HPDE6-E6E7 (cell line): Measurements from ENCODE around the gene TRIO.
A peak's percentile ranks its signal among the peaks of the same experiment; 100 is the strongest.

ENCODE experiments used
- DNase-seq: peaks from one replicate; pipeline ENCODE4 v3.0.0; 2011; ENCODE audit warnings: missing footprints; ENCODE audit errors: extremely low spot score

Gene TRIO

GRCh38 chr5:14226554-14226953 lies 83.4 kb downstream of the TRIO start:
- no peak for DNase-seq

GRCh38 chr5:14226992-14227391 lies 83.8 kb downstream of the TRIO start:
- DNase-seq, result no peak

DNA sequence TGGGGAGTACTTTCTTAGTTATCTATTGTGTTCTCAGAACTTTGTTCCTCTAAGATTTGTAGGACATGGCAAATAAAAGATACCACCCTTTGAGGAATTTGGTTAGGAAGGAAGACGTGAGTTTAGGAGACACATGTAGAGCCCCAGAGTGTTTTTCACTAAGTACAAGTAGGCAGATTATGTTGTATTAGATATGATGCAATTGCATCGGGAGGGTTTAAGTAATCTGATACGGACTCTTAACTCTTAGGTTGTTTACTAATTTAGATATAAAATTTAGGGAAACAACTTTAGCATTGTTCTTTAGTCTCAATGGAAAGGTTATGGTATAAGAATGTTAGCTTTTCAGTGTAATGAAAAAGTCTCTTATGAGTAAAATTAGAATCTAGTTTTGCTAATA lies 84.4 kb downstream of the TRIO start:
- no peak for DNase-seq

- DNase-seq, result no peak
These were observed 85.1 kb downstream of the TRIO start for GRCh38 chr5:14228219-14228618.

GRCh38 chr5:14229181-14229580 lies 86.0 kb downstream of the TRIO start:
- DNase-seq, result no peak

DNA sequence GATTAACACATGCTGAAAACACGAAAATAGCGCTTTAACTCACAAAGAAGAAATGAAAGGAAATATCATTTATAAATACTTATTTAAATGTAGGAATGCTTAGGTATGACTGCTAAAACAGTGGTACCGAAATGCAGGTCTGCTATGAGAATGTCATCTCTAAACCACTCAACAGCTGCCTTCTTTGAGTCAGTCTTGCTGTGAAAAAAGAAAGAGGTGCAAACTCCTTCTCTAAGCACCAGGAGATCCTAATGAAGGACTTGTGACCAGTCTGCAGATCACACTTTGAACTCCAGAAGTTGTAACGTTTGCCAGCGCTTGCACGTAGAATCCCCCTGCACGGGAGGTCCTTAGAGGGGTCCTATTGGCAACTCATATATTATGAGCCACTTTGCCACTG lies 86.6 kb downstream of the TRIO start:
- no peak for DNase-seq

DNA sequence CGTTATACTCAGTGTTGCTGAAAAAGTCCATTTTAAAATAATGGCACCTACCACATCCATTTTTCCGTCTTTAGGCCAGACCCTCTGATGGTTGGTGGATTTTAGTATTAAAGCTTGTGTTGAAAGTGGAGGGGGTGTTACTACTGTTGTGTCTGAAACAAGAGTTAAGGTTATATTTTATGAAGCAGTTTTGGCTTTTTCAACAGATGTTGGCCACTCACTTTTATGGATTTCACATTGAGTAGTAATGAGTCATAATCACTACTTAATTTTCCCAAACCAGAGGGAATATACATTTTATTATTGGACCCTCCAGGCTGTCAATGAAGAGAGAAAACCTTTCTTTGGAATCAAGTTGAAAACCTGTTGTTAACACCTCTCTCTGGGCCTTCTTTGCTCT lies 88.0 kb downstream of the TRIO start:
- DNase-seq, result no peak

DNA sequence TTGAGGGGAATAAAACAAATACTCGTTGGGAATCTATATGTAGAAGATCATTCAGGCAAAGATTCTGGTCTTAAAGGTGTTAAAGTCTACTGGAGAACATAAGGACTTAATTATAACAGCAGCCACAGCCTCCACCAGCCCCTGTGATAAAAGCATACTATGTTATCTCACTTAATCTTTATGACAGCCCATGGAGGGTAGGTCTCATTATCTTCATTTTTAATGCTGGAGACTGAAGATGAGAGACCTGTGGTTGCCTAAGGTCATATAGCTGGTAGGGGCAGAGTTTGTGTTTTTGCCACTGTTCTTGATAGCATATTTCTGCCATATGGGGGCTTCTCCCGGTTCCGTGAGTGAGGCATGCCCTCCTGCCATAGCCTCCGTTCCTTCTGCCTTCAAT lies 88.7 kb downstream of the TRIO start:
- DNase-seq, result no peak

DNA sequence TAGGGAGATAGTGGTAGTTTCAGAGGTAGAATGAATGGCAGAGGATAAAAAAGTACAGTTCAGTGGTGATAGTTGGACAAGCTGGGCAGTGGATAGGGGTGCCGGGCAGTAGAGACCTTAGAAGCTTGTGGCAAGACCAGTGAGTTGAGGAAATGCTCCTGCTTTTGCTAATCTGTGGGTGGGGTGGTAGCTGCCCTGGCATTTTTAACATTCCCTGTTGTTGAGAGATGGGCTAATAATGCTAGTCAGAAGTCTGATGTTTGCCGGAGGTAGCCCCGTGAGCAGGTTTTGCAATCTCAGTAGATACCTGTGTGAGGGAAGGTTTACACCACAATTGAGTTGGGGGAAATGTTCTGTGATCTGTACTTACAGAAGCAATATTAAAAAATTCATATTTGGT lies 91.1 kb downstream of the TRIO start:
- peak; percentile 26 for DNase-seq

DNA sequence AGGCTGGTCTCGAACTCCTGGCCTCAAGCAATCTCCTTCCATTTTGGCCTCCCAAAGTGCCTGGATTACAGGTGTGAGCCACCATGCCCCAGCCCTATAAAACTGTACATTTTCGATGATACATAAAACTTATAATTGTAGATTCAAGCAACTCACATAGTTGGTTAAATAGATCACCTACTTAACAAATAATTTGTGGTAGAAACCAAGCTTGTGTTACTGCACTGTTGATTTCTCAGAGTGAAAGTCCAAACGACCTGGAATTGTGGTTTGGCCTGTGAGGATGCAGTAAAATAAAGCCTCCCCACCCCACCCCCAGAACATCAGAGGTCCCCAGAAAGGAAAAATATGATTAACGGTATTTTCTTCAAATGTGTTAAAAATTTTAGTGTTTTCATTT lies 92.7 kb downstream of the TRIO start:
- DNase-seq, result no peak

- no peak for DNase-seq
These were observed 93.6 kb downstream of the TRIO start for GRCh38 chr5:14236757-14237156.

GRCh38 chr5:14237317-14238086 lies 94.4 kb downstream of the TRIO start:
- DNase-seq, result no peak

DNA sequence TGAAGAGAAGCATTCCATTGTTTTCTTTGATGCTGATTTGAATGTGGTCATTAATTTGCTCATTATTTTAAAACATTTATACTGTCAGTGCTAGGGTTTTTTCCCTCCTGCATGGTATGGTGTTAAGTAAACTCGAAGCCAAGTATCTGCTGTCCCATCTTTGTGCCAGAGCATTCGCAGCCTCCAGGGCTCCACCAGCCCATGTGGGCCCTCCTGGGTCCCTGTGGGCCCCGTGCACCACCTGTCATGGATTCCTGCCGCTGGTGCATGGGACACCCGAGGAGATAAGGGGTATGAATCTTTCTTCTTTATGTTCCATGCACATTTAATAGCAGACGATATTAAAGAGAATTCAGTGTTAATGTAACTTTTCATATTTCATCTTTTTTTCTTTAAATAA lies 95.1 kb downstream of the TRIO start:
- no peak for DNase-seq

GRCh38 chr5:14239404-14239803 lies 96.3 kb downstream of the TRIO start:
- no peak for DNase-seq

GRCh38 chr5:14239951-14240350 lies 96.8 kb downstream of the TRIO start:
- DNase-seq, result no peak

- DNase-seq, result no peak
These were observed 97.2 kb downstream of the TRIO start for GRCh38 chr5:14240359-14240758.

GRCh38 chr5:14241141-14241540 lies 98.0 kb downstream of the TRIO start:
- no peak for DNase-seq

- DNase-seq, result no peak
These were observed 99.3 kb downstream of the TRIO start for GRCh38 chr5:14242447-14242846.

- DNase-seq, result no peak
These were observed 99.8 kb downstream of the TRIO start for GRCh38 chr5:14242871-14243383.

GRCh38 chr5:14243766-14244165 lies 100.6 kb downstream of the TRIO start:
- DNase-seq, result no peak

DNA sequence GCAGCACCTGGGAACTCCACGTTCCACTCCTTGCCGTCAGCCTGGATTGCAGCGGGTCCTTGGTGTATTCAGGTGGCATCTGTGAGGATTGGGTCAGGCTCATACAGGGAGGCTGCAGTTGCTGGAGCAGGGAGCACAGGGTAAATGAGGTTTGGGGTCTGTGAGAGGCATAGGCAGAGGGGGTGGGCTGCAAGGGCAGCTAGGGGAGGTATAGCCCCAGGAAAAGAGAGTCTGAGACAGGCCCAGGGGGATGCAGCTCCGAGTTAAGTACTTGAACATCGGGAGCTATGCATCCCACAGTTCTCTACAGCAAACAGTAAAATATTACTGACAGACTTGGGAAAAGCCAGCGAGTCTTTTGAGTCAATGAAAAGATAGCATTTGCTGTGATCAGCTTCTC lies 101.6 kb downstream of the TRIO start:
- DNase-seq, result no peak

DNA sequence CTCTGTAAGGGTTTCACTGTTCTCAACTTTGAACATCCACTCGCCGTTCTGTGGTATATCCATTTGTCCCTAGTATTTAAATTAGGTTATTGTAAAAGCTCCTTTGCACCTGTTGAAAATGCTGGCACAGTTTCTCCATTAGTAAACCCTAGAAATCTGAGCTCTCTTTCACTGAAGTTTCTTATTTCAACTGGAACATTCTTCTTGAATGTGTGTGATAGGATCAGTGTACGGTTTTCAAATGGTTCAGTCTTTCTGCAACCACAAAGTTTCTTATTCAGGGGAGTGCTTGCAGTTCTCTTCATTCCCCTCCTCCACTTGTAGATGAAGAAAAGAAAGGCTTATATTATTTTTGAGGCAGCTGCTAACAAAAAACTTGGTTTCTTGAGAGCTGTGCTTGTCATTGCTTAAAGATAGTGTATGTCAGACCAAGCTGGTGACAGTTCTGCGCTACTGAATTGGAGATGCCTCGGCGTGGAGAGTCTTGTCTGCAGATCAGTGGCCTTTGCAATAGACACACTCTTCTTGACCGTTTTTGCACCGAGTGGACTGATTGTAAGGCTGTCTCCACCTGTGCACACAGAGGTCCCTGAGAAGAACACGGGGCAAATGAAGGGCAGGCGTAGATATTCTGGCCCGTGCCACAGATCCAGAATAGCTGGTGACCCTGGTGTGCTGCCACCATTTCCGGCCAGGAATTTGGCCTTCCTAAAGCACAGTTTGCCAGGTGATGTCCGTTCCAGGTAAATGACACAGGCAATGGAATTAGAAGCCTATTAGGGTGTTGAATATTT lies 102.2 kb downstream of the TRIO start:
- no peak for DNase-seq
